Panc1 (cell line): ENCODE results near the gene DNAI2.

Source experiments
- POLR2AphosphoS5 ChIP-seq: IDR thresholded peaks from 2 replicates; pipeline ENCODE4 v1.6.1; 2012; ENCODE audit warnings: mild to moderate bottlenecking, low read depth, low read length, moderate library complexity
- TF ChIP-seq, protein P1 (sequence below): fragments of 450-650 bp; IDR thresholded peaks from 2 replicates; pipeline ENCODE4 v1.5.1; 2017; ENCODE audit warnings: mild to moderate bottlenecking
- TF ChIP-seq, protein P2 (sequence below), 2 experiments: IDR thresholded peaks; 2 replicates each; pipeline ENCODE4 v1.6.1; 2011 to 2012; ENCODE audit warnings: low read depth in 2 of 2, control low read depth in 1 of 2, low read length in 1 of 2, mild to moderate bottlenecking in 1 of 2, moderate library complexity in 1 of 2; ENCODE audit not compliant: insufficient read depth in 1 of 2

DNA sequence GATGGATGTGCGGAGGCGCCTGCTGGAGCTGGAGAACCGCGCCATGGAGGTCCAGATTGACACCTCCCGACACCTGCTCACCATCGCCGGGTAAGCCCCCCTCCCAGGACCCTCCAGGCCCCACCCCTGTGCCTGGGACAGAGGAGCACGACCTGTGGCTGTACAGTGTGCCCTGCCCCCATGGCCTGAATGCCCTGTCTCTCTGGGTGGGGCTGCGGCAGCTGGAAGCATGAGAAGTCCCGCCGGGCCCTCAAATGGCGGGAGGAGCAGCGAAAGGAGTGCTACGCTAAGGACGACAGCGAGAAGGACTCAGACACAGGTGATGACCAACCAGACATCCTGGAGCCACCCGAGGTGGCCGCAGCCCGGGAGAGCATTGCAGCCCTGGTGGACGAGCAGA is 76.5 kb downstream of the DNAI2 start:
- TF ChIP-seq, protein P1, sequence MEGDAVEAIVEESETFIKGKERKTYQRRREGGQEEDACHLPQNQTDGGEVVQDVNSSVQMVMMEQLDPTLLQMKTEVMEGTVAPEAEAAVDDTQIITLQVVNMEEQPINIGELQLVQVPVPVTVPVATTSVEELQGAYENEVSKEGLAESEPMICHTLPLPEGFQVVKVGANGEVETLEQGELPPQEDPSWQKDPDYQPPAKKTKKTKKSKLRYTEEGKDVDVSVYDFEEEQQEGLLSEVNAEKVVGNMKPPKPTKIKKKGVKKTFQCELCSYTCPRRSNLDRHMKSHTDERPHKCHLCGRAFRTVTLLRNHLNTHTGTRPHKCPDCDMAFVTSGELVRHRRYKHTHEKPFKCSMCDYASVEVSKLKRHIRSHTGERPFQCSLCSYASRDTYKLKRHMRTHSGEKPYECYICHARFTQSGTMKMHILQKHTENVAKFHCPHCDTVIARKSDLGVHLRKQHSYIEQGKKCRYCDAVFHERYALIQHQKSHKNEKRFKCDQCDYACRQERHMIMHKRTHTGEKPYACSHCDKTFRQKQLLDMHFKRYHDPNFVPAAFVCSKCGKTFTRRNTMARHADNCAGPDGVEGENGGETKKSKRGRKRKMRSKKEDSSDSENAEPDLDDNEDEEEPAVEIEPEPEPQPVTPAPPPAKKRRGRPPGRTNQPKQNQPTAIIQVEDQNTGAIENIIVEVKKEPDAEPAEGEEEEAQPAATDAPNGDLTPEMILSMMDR = no peak
- TF ChIP-seq POLR2AphosphoS5 = no peak
- TF ChIP-seq, protein P2, sequence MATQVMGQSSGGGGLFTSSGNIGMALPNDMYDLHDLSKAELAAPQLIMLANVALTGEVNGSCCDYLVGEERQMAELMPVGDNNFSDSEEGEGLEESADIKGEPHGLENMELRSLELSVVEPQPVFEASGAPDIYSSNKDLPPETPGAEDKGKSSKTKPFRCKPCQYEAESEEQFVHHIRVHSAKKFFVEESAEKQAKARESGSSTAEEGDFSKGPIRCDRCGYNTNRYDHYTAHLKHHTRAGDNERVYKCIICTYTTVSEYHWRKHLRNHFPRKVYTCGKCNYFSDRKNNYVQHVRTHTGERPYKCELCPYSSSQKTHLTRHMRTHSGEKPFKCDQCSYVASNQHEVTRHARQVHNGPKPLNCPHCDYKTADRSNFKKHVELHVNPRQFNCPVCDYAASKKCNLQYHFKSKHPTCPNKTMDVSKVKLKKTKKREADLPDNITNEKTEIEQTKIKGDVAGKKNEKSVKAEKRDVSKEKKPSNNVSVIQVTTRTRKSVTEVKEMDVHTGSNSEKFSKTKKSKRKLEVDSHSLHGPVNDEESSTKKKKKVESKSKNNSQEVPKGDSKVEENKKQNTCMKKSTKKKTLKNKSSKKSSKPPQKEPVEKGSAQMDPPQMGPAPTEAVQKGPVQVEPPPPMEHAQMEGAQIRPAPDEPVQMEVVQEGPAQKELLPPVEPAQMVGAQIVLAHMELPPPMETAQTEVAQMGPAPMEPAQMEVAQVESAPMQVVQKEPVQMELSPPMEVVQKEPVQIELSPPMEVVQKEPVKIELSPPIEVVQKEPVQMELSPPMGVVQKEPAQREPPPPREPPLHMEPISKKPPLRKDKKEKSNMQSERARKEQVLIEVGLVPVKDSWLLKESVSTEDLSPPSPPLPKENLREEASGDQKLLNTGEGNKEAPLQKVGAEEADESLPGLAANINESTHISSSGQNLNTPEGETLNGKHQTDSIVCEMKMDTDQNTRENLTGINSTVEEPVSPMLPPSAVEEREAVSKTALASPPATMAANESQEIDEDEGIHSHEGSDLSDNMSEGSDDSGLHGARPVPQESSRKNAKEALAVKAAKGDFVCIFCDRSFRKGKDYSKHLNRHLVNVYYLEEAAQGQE (IDR thresholded peaks at IDR 0.05; ENCODE audit: insufficient read depth in 1 of 2, low read depth in 2 of 2, low read length in 1 of 2) = no peak
